HG03521 (cell line): ENCODE results near the gene CCSER1.

Source experiments
- ATAC-seq: cut with Tn5 transposase; IDR thresholded peaks from one replicate; pipeline ENCODE4 v1.9.1; 2021; ENCODE audit warnings: mild to moderate bottlenecking, moderate library complexity; ENCODE audit not compliant: unreplicated experiment

The CCSER1 gene

DNA sequence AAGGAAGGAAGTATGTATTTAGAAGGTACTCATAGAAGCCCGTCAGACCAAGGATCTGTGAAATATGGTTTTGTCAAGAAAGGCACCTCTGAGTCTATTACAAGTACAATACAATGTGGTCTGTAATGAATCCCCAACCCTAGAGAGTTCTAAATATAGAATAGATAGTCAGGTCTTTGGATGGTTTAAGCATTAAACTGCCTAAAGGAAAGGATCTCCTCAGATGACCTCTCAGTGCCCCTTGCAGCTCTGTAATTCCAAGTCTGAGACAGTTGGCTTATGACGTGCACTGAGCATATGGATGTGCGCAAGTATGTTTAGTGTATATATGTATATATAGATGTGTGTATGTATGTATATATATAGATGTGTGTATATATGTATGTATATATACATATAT is 62.0 kb downstream of the CCSER1 start:
- ATAC-seq, result no peak

GRCh38 chr4:90189946-90190345 is 62.8 kb downstream of the CCSER1 start:
- no peak for ATAC-seq

DNA sequence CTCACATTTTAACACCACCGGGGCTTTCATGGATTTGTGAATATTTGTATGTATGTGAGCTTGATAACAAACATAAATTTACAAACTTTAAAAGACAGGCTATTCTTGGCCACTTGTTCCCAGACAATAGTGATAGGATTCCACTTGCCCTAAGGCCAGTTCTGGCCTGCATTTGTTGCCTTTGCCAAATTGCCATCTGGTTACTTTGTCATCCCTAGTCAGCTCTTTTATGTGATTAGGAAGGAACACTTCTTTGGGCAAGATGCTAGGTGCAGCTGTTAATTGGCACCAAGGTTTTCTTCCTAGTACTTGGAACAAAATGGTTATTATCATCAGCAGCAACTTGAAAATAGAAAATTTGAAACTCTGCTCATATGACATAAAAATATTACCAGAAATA is 63.3 kb downstream of the CCSER1 start:
- no peak for ATAC-seq

DNA sequence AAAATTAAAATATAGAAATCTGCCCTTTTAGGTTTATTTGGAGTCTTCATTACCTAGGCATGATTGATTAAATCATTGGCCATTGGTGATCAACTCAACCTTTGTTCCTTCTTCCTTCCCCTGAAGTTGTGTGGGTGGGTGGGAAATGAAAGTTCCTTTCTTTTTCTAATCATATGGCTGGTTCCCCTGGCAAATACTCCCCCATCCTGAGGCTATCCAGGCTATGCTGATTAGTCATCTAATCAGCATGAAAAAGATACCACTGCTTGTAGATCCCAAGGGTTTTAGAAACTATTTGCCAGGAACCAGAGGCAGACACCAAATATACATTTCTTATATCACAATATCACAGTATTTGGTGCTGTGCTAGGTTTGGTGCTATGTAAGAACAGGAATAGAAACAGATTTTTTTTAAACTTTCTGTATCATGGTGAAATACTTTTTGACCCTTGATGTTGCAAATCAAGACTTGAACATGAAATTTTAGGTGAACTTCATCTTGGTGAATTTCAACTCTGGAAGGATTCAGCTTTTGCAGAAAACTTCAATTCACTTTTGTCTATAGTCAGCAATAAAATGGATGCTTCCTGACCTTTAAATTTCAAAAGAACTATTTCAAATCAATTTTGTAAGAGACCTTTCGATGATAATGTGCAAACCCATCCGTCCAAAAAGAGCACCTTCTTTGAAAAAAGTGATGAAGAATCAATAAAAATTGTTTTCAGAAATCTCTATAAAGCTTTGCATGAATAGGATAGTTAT is 71.1 kb downstream of the CCSER1 start:
- no peak for ATAC-seq

GRCh38 chr4:90207887-90208454 is 80.8 kb downstream of the CCSER1 start:
- no peak for ATAC-seq

GRCh38 chr4:90209922-90210321 is 82.7 kb downstream of the CCSER1 start:
- ATAC-seq, result no peak

DNA sequence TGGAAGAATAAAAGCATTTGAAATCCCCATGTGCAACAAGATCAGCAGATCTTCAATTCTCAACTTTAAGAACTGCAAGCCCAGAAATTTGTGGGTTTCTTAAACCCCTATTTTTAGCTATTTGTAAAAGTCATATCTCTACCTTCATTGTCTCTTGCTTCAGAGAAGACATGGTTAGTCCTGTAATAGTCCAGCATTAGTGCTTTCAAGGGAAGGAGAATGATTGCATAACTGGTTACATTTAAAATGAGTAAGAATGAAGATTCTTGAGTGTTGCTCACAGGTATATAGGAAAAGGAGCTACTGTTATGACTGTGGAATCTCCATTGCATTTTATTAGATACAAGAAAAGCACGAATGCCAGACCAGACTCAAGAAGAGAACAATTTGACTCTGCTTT is 84.0 kb downstream of the CCSER1 start:
- ATAC-seq, result no peak

- ATAC-seq, result no peak
Measured at GRCh38 chr4:90215286-90215685, 88.1 kb downstream of the CCSER1 start.

GRCh38 chr4:90219822-90220221 is 92.6 kb downstream of the CCSER1 start:
- no peak for ATAC-seq

DNA sequence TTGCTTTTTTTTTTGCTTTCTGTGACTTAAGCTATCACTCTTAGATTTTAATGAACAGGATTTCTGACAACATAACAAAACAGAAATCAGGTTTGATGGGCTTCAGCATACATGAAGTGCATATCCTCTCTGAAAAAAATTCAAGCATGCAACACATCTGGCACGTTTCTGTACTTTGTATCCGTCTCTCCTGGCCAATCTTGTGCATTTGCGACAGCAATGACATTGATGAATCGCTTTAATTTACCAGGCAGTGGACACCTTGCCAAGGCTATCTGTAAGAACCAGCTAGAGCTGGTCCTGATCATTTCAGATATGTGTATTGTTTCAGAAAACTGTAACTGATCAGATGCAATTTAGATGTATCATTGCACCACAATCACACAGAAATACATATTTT is 93.3 kb downstream of the CCSER1 start:
- no peak for ATAC-seq

DNA sequence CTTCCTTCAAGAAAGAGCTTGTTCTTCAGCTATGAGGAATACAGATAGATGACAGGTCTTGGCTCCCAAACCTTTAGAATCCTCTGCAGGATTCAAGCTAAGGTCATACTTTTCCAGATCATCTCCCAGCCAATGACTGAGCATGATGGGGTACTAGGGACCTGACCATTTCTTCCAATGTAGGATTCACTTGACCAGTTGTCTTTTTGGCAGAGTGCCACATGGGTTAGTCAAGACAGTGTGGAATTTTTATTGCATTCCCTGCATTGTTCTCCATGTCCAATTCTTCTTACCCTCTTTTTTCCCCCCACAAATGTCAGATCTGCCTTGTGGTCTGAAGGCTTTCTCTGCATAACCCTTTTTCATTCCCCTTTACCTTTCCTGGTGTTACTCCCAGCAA is 99.5 kb downstream of the CCSER1 start:
- no peak for ATAC-seq

DNA sequence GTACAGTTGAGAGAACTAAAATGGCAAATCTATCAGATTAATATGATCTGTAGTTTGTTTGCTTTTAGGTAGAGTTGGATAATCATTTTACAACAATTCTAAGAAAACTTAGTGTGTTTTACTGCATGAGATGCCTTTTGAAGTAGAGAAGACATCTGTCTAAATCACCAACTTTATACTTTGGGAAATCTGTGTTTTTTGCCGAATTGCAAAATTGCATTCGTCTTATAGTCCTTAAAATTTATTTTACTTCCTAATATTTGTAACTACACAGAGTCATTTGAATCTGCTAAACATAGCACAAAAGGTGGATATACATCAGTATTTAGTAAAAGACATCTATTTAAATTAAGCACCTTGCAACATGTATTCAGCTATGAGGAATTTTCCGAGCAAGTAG is 100.0 kb downstream of the CCSER1 start:
- ATAC-seq, result no peak

DNA sequence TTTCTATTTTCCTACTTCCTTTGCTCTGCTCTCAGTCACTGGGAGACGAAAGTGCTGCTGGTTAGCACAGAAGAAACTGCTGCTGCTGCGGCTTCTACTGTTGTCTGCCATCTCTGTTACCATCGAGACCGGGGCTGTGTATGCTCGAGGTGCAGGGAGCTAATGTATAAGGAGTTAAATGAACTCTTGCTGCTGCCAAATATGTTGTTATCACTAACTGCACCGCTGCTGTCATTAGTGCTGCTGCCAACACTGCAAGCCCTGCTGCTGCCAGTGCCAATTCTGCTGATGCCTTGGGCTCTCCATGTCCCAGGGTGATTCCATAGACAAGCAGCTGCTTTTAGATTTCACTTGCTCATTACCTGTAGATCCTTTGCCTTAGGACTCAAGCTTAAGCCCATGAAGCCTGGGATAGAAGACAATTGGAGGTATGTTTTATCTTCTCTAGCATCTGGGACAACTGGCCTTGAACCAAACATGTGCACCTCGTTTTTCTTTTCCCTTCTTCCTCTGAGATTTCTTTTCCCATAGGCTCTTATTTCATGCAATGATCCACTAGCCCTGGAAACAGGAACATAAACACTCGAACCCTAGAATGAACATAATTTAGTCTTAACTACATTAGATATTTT is 107.8 kb downstream of the CCSER1 start:
- ATAC-seq, result no peak

- ATAC-seq, result no peak
Measured at GRCh38 chr4:90237751-90238530, 110.7 kb downstream of the CCSER1 start.

DNA sequence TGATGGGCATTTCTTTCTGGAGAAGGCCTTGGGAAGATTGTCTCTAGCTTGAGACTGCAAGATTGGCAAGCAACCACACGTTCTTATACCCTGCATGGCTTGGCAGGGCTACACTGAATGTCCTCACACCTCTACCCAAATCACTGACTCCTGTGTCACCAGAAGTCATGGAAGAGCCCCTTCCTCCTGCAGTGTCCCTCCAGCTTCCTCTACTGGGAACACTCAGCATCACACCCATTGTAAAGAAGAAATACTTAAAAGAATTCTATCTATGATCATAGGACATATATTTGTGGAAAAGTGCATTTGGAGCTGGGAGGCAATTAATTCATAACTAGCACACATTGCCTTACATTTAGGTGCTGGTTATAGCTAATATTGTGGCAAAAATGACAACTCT is 113.1 kb downstream of the CCSER1 start:
- no peak for ATAC-seq

DNA sequence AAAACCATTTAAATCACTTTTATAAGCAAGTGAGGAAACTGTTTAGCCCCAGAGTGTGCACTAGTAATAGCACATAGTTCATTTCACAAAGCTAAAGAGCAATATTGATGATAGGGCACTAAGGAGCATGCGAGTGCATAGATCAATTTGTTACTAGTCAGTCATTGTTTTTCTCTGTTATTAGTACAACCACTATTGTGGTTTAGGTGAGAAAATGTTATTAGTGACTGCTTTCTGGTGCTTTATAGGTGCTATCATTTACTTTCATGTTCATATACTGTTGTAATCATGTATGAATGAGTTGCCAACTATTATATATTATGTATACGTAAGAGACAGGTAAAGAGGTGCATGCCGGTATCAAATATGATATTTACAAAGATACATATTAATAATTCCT is 113.8 kb downstream of the CCSER1 start:
- ATAC-seq, result no peak

DNA sequence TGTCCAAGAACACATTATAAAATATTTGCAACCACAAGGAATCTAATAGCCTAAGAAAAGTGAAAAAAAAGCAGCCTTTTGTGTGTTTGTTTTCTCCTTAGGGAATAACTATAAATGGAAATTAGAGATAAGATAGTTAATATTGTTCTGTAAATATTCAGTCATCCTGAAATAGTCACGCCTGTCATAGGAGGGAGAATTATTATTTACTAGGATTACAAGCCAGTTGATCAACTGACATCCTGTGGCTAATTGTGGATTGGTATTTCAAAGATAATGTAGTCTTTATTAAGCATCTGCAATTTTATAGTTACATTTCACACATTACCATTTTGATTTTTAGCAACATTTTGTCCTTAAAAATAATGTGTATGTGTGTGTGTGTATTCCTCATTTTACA is 118.6 kb downstream of the CCSER1 start:
- ATAC-seq, result no peak

- no peak for ATAC-seq
Measured at GRCh38 chr4:90246816-90247215, 119.6 kb downstream of the CCSER1 start.

DNA sequence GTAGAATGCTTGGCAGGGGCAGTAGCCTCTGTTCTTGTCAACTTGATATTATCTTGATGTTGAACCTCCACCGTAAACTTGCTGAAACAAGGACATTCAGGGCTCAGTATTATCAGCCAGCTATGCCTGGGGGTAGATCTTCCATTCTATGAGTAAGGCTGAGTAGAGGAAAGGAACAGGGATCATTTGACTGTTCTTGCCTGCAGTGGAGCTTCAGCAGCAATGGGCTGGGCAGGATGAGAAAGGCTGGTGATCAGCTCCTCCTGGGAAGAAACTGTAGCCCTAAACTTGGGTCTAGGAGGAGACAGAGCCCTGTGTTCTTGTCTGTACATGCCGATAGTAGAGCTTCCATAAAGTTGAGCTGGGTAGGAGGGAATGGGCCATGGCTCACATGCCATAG is 127.2 kb downstream of the CCSER1 start:
- ATAC-seq, result no peak

GRCh38 chr4:90274175-90274574 is 147.0 kb downstream of the CCSER1 start:
- no peak for ATAC-seq

- no peak for ATAC-seq
Measured at GRCh38 chr4:90280954-90281353, 153.8 kb downstream of the CCSER1 start.
